ENCODE measurements around the gene NXPH1. TPM values are rescaled to one million over a fixed set of nuclear protein-coding genes. Genes with fewer than 3 reads are reported as not detected.

The NXPH1 gene
- total and polyA plus RNA-seq, 9 of the 15 experiments (the other 6 are each of a cell fraction or from before 2014, with no cell fraction given): 0.16 TPM; not detected in 8

DNA sequence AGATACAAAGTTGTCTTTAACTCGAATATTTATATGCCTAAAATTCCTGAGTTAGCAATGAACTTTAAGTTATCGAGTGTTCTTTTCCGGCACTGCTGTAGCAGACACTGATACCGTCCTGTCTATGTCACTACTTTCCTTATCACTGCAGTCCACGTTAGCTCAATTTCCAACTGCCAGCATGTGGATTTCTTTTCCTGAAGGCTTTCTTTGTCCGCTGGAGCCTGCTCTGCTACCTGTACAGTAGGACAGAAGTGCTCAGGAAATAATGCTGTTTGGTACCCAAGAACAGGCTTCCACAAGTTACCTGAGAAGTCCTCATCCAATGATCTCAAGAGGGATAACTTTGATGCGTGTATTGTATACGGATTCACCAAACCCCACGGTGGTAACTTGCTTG is 329.4 kb downstream of the NXPH1 start (continued):
- TF ChIP-seq EZH2 (IDR thresholded peaks at IDR 0.05; ENCODE audit: borderline replicate concordance, low read depth, low read length): no peak
- TF ChIP-seq DMBX1 (CRISPR knock-in tag; IDR thresholded peaks at IDR 0.05; ENCODE audit: borderline replicate concordance): no peak; the same call in 1 of the 2 replicates
- no peak for TF ChIP-seq NFIX (CRISPR knock-in tag; IDR thresholded peaks at IDR 0.05; ENCODE audit: low read depth)
- peak; percentile 68 for TF ChIP-seq TAF9B (IDR thresholded peaks at IDR 0.05; ENCODE audit: partially characterized antibody)
- no peak for TF ChIP-seq ZNF121 (CRISPR knock-in tag; conservative IDR thresholded peaks at IDR 0.05)
- TF ChIP-seq SUPT5H (IDR thresholded peaks at IDR 0.05): peak; percentile 75
- TF ChIP-seq ZSCAN29 (IDR thresholded peaks at IDR 0.05): no peak
- TF ChIP-seq FUS (optimal IDR thresholded peaks at IDR 0.05; ENCODE audit: low read depth, low read length): no peak
- TF ChIP-seq ZNF253 (CRISPR knock-in tag; conservative IDR thresholded peaks at IDR 0.05): no peak
- TF ChIP-seq MCM2 (IDR thresholded peaks at IDR 0.05; ENCODE audit: low read depth): no peak
- TF ChIP-seq JUND (IDR thresholded peaks at IDR 0.05; ENCODE audit: borderline replicate concordance, low read depth, low read length): peak; percentile 82
- TF ChIP-seq JUND (tag; IDR thresholded peaks at IDR 0.05; ENCODE audit: borderline replicate concordance, low read depth, low read length): peak; percentile 61; the same call in 1 of the 3 replicates
- TF ChIP-seq CTBP1 (IDR thresholded peaks at IDR 0.05; ENCODE audit: borderline replicate concordance): peak; percentile 84
- peak; percentile 43; the same call in 1 of the 2 replicates for TF ChIP-seq MGA (IDR thresholded peaks at IDR 0.05)
- TF ChIP-seq XRCC3 (IDR thresholded peaks at IDR 0.05): no peak
- TF ChIP-seq RNF2 (IDR thresholded peaks at IDR 0.05): peak; percentile 96
- no peak for TF ChIP-seq BACH1 (tag; IDR thresholded peaks at IDR 0.05)
- TF ChIP-seq NEUROD1 (IDR thresholded peaks at IDR 0.05; ENCODE audit: borderline replicate concordance, low read depth, low read length, partially characterized antibody): peak; percentile 80
- TF ChIP-seq ZNF232 (CRISPR knock-in tag; IDR thresholded peaks at IDR 0.05): no peak
- 0 out of 2 replicates have a peak, but pooled peaks have one; percentile 13 for TF ChIP-seq ZNF134 (CRISPR knock-in tag; conservative IDR thresholded peaks at IDR 0.05)
- 0 out of 4 replicates have a peak, but pooled peaks of 1 of the 2 experiments have one; percentile 36 for TF ChIP-seq TEAD1 (CRISPR knock-in tag; IDR thresholded peaks at IDR 0.05)
